Urothelium cell line (cell line): ENCODE measurements around the gene TMEM94.

Experiments
- DNase-seq: peaks from one replicate; pipeline ENCODE4 v3.0.0; 2011; ENCODE audit warnings: low spot score, mixed read lengths
- FAIRE-seq: peaks from 2 replicates; lab custom pipeline; 2011; peaks lifted over from hg19 to GRCh38; lab: Jason Lieb, UNC

Gene TMEM94

DNA sequence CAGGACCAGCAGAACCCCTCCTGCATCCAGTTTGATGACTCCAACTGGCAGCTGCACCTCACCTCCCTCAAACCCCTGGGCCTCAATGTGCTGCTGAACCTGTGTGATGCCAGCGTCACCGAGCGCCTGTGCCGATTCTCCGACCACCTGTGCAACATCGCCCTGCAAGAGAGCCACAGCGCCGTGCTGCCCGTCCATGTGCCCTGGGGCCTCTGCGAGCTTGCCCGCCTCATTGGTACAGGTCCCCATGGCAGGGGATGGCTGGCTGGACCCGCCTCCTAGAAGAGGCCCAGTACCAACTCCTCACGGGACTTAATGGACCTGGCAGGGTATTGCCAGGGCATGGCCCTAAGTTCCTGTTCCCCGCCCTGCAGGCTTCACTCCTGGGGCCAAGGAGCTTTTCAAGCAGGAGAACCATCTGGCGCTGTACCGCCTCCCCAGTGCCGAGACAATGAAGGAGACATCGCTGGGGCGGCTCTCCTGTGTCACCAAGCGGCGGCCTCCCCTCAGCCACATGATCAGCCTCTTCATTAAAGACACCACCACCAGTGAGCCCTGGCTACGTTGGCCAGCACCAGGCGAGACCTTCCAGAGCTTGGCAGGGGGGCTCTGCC lies 36.2 kb downstream of the TMEM94 start:
- DNase-seq (no peak), FAIRE-seq (no peak)

DNA sequence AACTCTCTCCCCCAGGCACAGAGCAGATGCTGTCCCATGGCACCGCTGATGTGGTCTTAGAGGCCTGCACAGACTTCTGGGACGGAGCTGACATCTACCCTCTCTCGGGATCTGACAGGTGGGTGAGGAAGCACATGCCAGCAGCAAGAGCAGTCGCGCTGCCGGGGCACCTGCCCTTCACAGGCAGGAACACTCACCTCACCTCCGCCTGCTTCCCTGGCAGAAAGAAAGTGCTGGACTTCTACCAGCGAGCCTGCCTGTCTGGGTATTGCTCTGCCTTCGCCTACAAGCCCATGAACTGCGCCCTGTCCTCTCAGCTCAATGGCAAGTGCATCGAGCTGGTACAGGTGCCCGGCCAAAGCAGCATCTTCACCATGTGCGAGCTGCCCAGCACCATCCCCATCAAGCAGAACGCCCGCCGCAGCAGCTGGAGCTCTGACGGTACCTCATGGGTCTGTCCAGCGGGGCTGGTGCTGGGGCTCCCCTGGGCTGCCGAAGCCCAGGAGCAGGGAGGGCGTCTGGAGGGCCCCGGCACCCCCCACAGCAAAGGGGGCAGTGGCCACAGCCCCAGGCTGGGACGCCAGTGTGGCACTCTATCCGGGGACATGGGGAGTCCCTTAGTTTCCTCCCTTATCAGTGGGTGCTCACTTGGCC lies 37.2 kb downstream of the TMEM94 start:
- no peak for FAIRE-seq
- no peak for DNase-seq

DNA sequence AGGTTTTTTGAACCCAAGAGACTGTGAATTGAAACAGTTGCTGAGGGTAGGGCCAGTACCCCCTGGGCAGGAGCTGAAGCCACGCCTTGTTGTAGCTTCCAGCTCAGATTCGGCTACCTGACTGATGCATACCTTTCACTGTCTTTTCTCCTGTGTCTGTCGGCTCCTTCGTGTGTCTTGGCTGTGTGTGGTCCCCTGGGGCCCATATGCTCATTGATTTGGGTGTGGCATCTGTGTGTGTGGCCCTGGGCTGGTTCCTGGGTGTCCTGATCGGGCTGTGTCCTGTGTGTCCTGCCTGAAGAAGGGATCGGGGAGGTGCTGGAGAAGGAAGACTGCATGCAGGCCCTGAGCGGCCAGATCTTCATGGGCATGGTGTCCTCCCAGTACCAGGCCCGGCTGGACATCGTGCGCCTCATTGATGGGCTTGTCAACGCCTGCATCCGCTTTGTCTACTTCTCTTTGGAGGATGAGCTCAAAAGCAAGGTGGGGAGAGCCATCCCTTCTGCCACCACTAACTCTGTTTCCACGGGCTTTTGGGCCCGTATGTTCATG lies 38.0 kb downstream of the TMEM94 start:
- FAIRE-seq = peak; percentile 59

DNA sequence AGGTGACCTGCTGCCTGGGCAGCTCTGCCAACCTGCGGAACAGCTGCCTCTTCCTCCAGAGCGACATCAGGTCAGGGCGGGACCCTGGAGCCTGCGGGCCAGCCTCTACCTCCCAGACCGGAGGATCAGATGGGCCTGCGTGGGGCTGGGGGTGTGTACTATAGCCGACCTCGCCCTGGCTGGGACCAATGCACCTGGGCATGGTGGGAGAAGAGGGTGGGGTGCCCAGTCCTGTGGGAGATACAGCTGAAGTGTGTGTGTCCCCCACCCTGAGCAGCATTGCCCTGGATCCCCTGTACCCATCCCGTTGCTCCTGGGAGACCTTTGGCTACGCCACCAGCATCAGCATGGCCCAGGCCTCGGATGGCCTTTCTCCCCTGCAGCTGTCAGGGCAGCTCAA lies 39.6 kb downstream of the TMEM94 start:
- FAIRE-seq = no peak
- DNase-seq = no peak

More for the DNA sequence above, 38.0 kb downstream of the TMEM94 start:
- no peak for DNase-seq

DNA sequence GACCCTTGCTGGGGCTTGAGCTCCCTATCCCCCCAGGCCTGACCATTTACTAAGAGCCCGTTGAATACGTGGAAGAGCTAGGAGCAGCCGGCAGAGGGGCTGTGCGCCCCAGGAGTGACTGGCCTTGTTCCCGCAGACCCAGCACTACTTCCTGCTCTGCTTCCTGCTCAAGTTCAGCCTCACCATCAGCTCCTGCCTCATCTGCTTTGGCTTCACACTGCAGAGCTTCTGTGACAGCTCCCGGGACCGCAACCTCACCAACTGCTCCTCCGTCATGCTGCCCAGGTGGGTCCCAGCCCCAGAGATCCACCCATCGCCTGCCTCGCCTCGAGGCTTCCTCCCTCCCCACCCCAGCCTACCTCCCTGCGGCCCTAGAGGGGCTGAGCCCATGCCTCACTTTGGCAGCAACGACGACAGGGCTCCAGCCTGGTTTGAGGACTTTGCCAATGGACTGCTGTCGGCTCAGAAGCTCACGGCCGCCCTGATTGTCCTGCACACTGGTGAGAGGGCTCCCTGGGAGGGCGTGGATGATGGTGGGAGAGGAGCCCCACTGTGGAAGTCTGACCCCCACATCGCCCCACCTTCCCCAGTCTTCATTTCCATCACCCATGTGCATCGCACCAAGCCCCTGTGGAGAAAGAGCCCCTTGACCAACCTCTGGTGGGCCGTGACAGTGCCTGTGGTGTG lies 41.7 kb downstream of the TMEM94 start:
- no peak for DNase-seq

DNA sequence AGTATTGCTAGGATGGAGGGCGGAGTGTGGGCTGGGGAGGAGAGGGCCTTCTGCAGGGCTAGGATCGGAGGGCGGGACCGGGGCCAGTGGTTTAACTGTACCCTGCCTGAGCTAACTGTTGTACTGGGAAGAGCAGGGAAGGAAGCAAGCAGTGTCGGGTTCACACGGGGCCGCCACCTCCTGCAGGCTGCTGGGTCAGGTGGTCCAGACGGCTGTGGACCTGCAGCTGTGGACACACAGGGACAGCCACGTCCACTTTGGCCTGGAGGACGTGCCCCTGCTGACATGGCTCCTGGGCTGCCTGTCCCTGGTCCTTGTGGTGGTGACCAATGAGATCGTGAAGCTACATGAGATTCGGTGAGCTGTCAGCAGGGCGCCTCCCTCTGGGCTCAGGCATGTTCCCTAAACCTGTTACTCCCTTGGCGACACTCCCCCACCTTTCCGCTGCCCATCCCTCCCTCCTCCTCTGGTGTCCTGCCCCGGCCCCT lies 42.3 kb downstream of the TMEM94 start:
- DNase-seq (no peak), FAIRE-seq (peak; percentile 27)

More for the DNA sequence above, 41.7 kb downstream of the TMEM94 start:
- FAIRE-seq = no peak

DNA sequence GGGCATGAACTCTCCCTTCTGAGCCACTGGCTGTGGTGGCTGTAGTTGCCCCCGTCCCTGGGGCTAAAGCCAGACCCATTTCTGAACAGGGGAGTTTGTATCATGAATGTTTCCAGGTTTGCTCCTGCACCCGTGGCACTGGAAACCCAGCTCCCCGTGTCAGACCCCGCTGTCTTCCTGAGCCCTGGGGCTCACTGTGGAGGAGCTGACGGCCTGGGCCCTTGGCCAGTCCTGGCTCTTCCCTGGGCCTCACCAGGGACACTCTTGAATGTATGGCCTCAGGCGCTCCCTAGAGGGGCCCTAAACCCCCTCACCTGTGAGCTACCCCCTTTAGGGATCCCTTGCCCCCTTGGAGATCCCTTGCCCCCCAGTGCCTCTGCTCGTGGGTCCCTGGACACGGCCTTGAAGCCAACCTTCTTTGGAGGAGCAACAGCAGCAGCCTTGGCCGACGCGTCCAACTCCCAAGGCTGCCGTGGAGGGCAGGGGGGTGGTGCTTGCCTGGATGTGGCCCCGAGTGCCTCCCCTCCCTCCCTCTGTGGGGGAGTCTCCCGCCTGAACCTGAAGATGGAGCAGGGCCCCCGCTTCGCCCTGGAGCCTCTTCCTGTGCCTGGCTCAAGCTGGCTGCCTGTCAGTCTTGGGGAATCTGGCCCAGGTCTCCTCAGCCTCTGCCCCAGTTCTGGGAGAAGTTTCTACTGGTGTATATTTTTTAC lies 43.0 kb downstream of the TMEM94 start:
- DNase-seq (no peak), FAIRE-seq (no peak)

DNA sequence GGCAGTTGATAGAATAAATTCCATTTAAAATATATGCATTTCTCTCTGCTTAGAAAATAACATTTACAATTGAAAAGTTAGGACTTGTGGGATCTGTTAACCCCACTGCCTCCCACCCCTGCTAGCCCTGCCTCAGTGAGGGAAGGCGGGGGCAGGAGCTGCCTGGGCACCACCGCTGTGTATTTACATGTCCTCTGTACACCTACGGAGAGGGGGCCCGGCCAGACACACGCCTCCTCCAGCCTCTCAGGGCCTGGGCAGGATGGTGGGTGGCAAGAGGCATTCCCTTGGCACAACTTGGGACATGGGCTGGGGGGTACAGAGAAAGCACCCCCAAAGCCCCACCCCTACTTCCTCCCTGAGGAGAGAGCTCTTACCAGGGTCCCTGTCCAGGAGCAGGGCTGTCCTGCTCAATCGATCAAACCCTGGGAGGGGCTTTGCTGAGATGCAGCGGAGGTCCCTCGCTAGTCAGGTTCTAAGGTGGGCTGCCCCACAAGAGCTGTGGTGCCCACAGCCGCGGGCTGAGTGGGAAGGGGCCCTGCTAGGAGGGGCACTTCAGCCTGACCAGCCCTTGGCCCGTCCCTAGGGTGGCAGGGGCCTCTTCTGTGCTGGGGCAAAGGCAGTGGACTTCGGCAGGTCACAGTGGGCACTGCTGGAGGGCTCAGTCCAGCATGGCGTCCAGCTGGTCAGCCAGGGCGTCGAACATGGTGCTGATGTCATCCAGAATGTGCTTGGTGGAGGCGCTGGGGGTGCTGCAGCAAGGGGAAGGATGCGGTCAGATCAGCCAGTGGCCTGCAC lies 44.2 kb downstream of the TMEM94 start:
- FAIRE-seq (no peak), DNase-seq (no peak)

DNA sequence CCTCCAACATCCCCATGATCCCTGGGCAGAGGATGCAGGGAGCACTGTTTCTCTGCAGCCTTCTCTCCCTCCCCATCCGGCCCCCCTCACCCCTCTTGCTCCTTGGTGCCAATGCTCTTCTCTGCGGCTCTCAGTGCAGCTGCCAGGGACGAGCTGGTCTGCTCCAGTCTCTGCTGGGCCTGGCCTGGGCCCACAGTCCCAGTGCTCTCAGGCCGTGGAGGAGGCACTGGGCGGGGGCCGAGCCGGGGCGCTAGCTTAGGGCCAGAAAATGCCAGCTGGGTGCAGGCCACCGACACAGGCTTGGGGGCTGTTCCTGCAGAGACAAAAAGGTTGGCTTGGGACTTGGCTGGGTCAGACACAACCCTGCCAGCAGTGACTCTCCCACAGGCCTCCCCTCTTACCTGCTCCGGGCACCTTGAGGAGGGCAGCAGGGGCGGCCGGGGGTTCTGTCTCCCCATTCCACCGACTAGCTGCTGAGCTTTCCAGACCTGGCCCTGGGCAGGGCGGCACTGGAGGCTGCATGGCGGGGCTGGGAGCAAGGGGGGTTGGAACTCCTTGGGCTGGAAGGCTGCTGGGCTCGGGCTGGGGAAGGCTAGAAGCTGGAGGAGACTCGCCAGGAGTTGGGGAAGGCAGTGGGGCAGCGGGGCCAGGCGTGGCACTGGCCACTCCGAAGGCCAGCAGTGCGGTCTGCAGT lies 45.1 kb downstream of the TMEM94 start:
- DNase-seq (no peak), FAIRE-seq (no peak)

DNA sequence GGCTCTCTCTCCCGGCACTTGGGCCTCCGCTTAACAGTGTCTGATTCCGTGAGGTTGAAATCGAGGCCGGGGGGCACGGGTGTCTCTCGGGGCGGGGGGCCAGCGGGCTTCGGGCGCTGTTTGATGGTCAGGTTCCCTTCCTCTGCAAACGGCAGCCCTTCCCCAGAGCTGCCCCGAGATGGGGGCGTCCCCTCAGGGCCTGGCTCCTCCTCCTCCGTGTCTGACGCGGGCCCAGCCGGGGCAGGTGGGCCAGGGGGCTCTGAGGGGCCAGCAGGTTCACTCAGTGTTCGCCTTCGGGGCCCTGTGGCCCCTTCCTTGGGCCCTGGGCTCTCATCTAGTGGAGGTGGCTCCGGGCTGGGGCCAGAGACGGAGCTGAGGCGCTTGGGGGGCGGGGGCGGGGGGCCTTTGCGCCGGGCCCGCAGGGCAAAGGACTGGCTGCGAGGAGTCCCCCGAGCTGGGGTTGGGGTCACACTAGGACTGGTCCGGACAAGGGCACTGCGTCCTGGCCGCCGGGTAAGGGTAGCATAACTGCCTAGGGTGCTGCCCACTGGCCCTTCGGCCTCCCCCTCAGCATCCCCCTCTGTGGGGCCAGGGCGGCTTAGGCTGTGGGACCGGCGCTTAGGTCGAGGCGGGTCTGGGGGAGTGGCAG lies 45.8 kb downstream of the TMEM94 start:
- DNase-seq (no peak), FAIRE-seq (no peak)

DNA sequence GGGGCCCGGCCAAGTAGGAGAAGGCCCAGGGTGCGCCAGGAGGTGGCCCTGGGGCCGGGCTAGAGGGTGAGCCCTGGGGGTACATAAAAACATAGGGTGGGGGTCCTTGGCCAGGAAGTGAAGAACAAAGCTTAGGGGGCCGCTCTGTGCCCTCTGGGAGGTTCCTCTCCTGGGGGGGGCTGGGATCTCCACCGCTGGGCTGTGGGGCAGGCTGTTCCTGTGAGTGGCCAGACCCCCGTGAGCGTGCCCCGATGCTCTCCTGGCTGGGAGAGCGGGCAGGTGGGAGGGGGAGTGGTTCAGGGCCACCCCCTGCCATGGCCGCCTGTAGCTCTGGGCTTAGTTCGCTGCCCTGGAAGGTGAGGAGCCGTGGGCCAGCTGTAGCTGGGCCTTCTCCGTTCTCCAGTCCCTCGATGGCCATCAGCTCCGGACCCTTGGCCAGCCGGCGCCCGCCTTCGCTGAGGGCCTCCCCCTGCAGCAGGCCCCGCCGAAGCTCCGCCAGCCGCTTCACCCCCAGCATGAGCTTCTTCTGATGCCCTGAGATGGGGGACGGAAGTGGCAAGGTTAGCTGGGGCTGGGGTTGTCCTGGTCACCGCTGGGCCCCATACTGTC lies 46.4 kb downstream of the TMEM94 start:
- DNase-seq = no peak
- no peak for FAIRE-seq

DNA sequence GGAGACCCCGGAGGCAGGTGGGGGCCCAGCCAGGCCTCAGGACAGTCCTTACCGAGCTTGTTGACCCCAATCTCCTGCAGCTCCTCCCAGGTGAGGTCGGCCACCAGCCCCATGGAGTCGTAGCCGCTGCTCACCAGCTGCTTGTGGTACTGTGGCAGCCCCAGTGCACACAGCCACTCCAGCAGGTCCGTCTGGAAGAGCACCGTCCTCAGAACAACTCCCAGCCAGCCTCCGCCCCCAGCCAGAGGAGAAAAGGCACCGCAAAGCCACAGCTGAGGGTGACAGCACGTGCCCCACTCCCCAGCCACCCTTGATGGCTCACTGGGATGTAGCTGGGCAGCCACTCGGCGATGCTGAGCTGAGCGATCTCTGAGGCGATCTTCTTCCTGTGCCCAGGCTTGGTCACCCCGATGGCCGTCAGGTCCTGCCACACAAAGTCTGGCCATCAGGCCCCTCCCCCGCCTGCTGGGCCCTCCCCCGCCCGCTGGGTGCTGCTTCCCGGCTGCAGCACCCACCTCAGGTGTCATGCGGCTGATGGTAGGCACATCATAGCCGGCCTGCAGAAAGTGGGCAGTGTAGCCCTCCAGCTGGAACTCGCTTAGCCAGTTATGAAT lies 47.0 kb downstream of the TMEM94 start:
- no peak for DNase-seq
- peak; percentile 40 for FAIRE-seq

DNA sequence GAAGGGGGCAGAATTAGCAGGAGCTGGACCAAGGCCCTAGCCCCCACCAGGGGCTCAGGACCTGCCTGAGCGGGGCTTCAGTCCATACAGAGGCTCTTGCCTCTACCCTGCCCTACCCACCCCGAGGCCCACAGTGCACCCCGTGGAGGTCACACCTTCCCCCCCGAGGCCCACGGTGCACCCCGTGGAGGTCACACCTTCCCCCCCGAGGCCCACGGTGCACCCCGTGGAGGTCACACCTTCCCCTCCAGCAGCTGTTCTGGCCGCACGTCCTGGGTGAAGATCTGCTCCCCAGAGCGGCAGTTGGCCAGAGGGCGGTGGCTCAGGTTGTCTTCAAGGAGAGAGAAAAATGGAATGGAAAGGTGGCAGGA lies 47.5 kb downstream of the TMEM94 start:
- FAIRE-seq = peak; percentile 90
- DNase-seq = no peak

DNA sequence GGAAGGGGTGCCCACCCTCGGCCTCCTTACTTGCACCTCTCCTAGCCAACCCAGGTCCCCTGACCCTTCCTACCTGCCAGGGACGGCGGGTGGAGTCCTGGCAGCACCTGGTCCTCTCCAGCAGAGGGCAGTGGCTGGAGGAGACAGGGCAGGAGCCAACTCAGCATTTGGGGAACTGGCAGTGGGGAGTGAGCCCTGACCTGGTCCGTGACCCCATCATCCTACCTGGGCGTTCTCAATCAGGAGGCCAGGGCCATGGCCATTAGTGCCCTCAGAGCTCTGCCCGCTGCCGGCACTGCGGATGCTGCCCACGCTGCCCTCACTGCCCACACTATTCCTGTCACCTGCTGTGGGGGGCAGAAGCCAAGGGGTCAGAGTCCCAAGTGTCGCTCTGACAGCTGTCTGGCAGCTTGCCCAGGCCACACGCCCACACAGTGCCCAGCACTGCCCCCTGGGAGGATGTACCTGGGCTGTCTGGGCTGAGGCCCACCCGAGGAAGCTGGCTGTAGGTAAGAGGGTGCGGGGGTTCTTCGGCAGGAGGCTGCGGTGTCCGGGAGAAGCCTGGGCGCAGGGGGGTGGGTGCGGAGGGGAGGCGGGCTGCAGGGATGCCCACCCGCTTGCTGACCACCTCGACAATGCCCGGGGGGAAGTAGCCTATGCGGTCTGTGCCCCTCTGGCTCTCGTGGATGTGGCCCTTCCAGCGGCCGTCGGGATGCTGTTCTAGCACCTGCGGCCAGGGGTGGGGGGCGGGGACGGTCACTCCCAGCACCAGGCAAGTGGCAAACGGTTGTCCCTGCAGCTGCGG lies 48.1 kb downstream of the TMEM94 start:
- DNase-seq (peak; percentile 71), FAIRE-seq (peak; percentile 42)

DNA sequence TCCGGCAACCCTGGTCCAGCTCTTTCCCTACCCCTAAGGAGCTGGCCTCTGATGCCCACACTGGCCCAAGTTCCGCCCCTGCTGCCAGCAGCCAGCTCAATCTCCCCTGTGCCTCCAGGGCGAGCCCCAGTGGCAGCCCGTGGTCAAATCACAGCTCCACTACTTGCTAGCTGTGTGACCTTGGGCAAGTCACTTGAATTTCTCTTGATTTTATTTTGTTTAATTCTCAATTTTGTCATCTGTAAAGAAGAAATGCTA lies 48.6 kb downstream of the TMEM94 start:
- no peak for DNase-seq
- FAIRE-seq = no peak

DNA sequence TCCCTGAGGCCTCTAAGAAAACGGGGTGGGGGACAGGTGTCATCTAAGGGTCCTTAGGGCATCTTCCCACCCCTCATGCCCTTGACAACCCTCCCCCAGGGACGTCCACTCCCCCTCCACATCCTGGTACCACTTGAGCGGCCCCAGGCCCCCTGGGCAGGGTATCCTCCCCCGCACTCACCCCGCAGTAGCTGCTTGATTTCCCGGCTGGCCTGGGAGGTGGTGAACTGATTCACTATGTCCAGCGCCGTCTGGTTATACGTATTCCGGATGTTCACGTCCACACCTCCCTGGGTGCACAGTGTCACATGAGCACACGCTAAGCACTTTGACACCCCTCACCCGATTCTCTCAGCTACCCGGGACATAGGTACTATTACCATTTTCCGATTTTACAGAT lies 49.2 kb downstream of the TMEM94 start:
- DNase-seq = no peak
- peak; percentile 44 for FAIRE-seq

DNA sequence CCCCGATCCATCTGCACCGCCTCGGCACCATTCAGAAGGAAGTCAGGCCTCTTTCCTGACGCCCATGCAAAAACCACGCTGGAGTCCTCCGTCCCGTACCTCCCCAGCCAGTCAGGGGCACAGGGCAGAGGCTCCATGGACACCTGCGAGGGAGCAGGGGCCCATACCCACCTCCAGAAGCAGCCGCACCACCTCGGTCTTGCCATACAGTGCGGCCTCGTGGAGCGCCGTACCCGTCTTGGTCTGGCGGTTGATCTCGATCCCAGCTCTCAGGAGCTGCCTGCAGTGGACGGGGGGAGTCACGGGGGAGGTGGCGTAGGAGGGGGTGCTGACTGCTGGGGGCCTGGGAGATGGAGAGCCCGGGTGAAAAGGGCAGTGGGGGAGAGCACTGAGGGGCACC lies 49.7 kb downstream of the TMEM94 start:
- no peak for FAIRE-seq

DNA sequence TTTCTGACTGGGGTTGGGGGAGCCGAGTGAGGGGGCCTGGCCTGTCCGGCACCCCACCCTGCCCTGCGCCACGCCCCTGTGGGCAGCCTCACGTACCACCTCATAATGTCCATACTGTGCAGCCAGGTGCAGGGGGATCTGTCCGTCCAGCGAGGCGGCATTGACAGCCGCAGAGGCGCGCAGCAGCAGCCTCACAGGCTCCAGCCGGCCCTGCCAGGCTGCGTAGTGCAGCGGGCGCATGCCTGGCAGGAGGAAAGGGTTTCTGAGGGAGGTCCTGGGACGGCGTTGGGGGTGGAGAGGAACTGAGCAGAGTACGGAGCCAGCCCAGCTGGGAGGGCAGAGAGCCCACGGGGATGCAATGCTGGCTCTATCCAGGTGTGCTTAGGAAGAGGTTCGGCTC lies 50.5 kb downstream of the TMEM94 start:
- no peak for FAIRE-seq

More for the DNA sequence above, 49.7 kb downstream of the TMEM94 start:
- DNase-seq = no peak

More for the DNA sequence above, 50.5 kb downstream of the TMEM94 start:
- DNase-seq = no peak
